ENCODE data around the gene ABCG1.

Gene ABCG1

DNA sequence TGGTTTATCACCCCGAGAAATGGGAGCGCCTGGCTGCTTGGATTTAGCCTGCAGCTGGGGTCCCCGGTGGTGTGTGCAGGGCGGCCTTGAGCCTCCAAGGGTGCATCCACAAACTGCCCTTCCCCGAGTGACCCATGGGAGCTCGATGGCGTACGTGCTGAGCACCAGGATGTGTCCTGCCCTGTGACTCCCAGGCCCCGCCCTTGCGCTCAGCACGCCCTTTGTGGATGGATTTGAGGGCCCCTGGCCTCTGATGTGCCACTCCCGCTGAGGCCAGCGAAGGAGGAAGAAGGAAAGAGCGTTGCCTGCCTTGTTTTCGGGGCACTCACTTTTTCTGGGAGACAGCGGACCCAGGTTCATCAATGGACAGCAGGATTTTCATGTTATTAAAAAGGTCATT lies 98.0 kb downstream of the ABCG1 start:
- TF ChIP-seq, protein P1, sequence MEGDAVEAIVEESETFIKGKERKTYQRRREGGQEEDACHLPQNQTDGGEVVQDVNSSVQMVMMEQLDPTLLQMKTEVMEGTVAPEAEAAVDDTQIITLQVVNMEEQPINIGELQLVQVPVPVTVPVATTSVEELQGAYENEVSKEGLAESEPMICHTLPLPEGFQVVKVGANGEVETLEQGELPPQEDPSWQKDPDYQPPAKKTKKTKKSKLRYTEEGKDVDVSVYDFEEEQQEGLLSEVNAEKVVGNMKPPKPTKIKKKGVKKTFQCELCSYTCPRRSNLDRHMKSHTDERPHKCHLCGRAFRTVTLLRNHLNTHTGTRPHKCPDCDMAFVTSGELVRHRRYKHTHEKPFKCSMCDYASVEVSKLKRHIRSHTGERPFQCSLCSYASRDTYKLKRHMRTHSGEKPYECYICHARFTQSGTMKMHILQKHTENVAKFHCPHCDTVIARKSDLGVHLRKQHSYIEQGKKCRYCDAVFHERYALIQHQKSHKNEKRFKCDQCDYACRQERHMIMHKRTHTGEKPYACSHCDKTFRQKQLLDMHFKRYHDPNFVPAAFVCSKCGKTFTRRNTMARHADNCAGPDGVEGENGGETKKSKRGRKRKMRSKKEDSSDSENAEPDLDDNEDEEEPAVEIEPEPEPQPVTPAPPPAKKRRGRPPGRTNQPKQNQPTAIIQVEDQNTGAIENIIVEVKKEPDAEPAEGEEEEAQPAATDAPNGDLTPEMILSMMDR (IDR thresholded peaks at IDR 0.05; ENCODE audit: extremely low read depth, missing control alignments), result no peak
- no peak for DNase-seq (ENCODE audit: low spot score)

DNA sequence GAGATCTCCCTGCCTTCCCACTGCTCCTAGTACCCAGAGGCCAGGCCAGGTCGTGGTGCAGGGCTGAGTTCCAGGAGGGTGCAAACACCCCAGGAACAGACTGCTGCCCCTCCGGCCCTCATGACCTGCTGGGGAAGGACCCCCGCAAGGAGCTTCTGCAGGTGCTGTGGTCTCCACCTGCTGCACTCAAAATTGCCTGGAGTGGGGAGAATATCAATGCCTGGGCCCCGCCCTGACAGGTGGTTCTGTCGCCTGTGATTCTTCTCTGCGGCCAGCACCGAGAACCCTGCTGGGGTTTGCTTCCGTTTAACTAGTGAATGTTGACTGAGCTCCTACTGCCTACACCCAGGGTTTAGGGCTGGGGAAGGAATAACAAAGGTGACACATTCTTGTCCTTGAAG lies 98.4 kb downstream of the ABCG1 start:
- TF ChIP-seq, protein P1 (IDR thresholded peaks at IDR 0.05; ENCODE audit: extremely low read depth, missing control alignments), result no peak
- DNase-seq (ENCODE audit: low spot score), result no peak

DNA sequence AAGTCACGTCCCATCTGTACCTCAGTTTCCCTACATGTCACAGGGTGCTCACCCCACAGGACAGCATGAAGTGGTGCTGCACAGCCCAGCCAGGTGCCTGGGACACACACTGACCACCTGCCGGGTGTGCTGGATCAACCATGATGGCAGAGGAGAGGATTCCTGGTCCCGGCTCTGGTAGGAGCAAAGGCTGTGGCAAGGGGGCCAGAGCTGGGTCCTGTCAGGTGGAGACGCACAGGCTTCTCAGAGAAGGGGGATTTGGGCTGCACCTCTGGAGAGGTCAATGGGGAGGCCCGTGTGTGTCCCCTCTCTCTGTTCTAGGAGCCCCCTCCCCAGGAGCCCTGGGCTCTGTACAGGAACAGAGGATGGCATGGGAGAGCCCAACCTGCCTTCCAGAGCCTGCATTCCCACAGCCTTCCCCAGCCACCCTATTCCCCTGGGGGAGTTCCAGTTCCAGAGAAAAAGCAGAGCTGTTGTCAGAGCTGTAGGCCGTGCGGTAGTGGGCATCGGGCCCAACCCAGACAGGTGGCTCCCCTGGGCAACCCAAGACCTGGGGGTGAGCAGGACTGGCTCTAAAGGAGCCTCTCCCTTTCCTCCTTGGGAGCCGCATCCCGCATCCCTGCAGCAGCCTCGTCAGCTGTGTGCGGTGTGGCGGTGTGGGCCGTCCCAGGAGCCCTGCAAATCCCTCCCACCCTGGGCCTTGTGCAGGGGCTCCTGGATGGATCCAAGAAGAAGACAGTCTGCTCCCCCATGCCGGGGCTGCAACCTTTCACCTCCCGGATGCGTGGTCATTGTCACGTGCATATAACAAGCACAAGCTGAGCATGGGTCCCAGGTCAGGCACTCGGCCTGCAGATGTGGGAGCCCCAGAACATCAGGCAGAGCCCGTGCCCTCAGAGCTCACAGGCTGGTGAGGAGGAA lies 99.1 kb downstream of the ABCG1 start:
- DNase-seq (ENCODE audit: low spot score), result no peak
- TF ChIP-seq, protein P1 (IDR thresholded peaks at IDR 0.05; ENCODE audit: extremely low read depth, missing control alignments), result no peak

DNA sequence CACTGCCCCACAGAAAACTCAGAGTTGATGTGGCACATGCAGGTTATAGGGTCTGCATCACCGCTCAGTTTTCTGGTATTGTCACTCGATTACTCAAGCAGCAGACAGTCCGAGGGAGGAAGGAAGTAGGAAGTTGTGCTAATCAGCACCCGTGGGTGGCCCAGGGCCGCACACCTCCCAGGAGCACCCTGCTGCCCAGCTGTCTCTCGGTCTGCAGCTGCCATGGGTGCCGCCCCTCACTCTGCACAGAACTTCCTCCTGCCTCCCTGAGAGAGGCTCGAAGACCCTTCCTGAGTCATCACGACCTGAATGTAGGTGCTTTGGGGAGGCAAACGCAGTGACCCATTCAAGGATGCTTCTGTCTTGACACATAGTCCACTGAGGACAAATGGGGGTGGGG lies 100.4 kb downstream of the ABCG1 start:
- TF ChIP-seq, protein P1 (IDR thresholded peaks at IDR 0.05; ENCODE audit: extremely low read depth, missing control alignments), result no peak
- DNase-seq (ENCODE audit: low spot score), result peak; percentile 56

DNA sequence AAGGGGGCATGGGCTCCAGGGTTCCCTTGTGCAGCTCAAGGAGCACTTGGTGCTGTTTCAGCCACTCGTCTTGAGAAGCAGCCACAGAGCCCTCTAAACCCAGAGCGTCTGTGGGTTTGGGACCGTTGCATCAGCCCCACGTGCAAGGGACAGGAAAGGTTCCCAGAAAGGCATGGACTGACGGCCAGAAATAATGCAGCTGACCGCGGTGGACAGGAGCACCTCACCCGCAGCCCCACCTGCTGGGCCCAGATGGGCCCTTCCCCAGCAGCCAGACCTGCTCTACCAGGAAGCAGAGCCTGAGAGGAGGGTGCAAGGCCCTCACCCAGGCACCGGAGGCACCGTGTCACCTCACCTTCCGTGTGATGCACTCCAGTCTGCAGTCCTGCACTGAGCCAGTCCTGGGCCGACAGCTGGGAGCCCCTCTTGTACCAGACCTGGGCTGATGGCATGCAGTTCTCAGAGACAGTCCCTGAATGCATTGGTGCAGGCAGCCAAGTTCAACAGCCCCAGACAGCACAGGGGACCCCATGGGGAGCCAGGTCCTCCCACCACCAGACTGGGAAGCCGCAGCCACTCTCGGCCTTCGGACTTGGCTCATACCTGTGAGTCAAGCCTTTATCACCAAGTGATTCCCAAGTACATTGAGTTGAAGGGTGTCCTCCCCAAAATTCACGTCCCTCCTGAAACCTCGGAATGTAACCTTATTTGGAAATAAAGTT lies 101.1 kb downstream of the ABCG1 start:
- TF ChIP-seq, protein P1 (IDR thresholded peaks at IDR 0.05; ENCODE audit: extremely low read depth, missing control alignments), result no peak
- no peak for DNase-seq (ENCODE audit: low spot score)

GRCh38 chr21:42320791-42321190 lies 101.9 kb downstream of the ABCG1 start:
- TF ChIP-seq, protein P1 (IDR thresholded peaks at IDR 0.05; ENCODE audit: extremely low read depth, missing control alignments), result no peak
- DNase-seq (ENCODE audit: low spot score), result no peak

GRCh38 chr21:42321231-42321630 lies 102.3 kb downstream of the ABCG1 start:
- DNase-seq (ENCODE audit: low spot score), result no peak
- TF ChIP-seq, protein P1 (IDR thresholded peaks at IDR 0.05; ENCODE audit: extremely low read depth, missing control alignments), result no peak
